ENCODE measurements around the gene ECSIT.

ECSIT gene

GRCh38 chr19:11558881-11559828 lies 30.2 kb upstream of the ECSIT start, which contains the start of gene ELOF1:
Gene ELOF1, minus strand, starts transcription at chr19:11559230. Its CDS starts 4,883 bp downstream, at chr19:11554347.
- H3K27ac ChIP-seq: peak within 1 kb of the TSS; percentile 70 to 85
- no peaks in the 10 kb centered on the region for H3K9me3 ChIP-seq
- no peaks in the 10 kb centered on the region for H3K27me3 ChIP-seq
- peak in 1 of 2 experiments; percentile 22 for TF ChIP-seq CTCF (IDR thresholded peaks at IDR 0.05)
- DNase-seq: peak; percentile 98 to 99
- intact Hi-C loops (cut with DNase I; ENCODE audit: low total_unique reads): no loop called here
- H3K36me3 ChIP-seq: peaks cover 3 to 23% (median 6%) of the 10 kb centered on the region in 3 donors
- peak within 1 kb of the TSS; percentile 64 to 95 for H3K4me3 ChIP-seq
- H3K4me1 ChIP-seq: peaks cover 5 to 41% (median 30%) of the 10 kb centered on the region in 4 donors

DNA sequence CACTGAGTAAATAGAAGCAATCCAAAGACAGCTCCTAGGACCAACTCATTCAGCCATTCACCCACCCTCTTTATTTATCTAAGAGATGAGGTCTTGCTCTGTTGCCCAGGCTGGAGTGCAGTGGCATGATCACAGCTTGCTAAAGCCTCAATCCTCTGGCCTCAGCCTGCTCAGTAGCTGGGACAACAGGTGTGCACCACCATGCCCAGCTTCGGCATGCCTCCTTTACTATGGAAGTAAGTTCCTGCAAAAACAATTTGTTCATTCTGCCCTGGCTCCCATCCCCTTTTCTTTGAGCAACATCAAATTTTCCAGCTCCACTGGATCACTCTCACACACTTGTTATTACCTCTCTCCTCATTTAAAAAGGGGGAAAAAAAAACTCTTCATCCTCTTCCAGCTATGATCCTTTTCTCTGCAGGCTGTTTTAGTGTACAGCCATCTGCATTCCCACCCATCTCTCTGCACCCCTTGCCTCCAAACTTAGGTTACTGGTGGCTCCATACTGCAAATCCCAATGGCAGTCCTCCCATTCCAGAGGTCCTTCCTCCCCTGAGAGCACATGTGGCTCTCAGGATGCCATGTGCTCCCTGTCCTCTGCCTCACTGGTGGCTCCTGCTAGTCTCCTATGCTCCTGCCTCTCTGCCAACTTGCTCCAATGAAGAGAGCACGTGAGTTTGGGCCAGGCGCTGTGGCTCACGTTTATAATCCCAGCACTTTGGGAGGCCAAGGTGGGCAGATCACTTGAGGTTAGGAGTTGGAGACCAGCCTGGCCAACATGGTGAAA lies 27.9 kb upstream of the ECSIT start:
- Histone ChIP-seq H3K4me3 (no peak overlapping the region), H3K36me3 (peaks cover 10 to 43% (median 22%) of the 10 kb centered on the region in 3 donors)

DNA sequence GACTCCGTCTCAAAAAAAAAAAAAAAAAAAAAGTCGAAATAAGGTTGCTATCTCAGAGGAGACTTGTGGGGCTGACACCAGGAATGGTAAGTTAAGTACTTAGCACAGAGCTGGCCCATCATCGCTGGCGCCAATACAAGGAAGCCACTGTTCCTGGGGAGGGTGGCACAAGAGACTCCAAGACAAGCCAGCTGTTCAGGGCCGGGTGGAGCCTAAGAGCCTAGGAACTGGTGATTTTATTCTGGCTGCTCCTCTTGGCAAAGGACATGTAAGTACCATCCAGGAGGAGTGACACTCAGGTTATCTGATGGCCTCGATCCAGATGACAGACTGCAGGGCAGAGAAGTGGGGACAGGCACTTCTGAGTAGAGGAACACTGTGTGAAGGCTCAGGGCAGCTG lies 26.3 kb upstream of the ECSIT start:
- peaks cover 5 to 58% (median 45%) of the 10 kb centered on the region in 4 donors for H3K4me1 ChIP-seq
- no peak for DNase-seq

More for the DNA sequence above, 27.9 kb upstream of the ECSIT start:
- H3K27ac ChIP-seq: no peak overlapping the region
- no peak for DNase-seq
- H3K9me3 ChIP-seq: no peaks in the 10 kb centered on the region
- TF ChIP-seq CTCF (IDR thresholded peaks at IDR 0.05): no peak
- intact Hi-C loops (cut with DNase I; ENCODE audit: low total_unique reads): no loop called here
- H3K4me1 ChIP-seq: peaks cover 5 to 49% (median 38%) of the 10 kb centered on the region in 4 donors
- H3K27me3 ChIP-seq: no peaks in the 10 kb centered on the region

DNA sequence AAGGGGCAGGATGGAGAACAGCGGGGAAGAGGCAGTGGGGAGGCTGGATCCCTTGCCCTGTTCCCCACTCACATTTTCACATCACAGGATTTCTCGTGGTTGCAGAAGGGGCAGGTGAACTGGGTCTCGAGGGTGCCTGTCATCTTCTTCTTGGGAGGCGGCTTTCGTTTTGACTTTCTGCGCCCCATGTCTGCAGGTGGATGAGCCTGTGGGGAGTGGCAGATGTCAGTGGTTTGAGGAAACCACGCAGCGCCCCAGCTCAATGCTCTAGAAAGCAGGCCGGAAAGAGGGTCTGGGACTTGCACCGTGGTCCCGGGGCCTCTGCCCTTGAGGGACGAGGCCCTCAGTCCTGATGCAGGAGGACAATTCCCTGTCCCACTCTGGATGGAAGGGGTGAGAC lies 25.2 kb upstream of the ECSIT start:
- no peak overlapping the region for H3K4me3 ChIP-seq
- no peak overlapping the region for H3K27ac ChIP-seq
- H3K4me1 ChIP-seq: peaks cover 0 to 61% (median 39%) of the 10 kb centered on the region in 4 donors
- TF ChIP-seq CTCF (IDR thresholded peaks at IDR 0.05): no peak
- H3K27me3 ChIP-seq: no peaks in the 10 kb centered on the region
- DNase-seq: no peak
- H3K9me3 ChIP-seq: no peaks in the 10 kb centered on the region
- intact Hi-C loops (cut with DNase I; ENCODE audit: low total_unique reads): no loop called here
- peaks cover 24 to 56% (median 36%) of the 10 kb centered on the region in 3 donors for H3K36me3 ChIP-seq

More for the DNA sequence above, 26.3 kb upstream of the ECSIT start:
- Histone ChIP-seq H3K27me3 (no peaks in the 10 kb centered on the region), H3K36me3 (peaks cover 14 to 45% (median 25%) of the 10 kb centered on the region in 3 donors), H3K4me3 (no peak overlapping the region), H3K9me3 (no peaks in the 10 kb centered on the region), H3K27ac (no peak overlapping the region)
- no peak for TF ChIP-seq CTCF (IDR thresholded peaks at IDR 0.05)
- intact Hi-C loops (cut with DNase I; ENCODE audit: low total_unique reads): no loop called here

DNA sequence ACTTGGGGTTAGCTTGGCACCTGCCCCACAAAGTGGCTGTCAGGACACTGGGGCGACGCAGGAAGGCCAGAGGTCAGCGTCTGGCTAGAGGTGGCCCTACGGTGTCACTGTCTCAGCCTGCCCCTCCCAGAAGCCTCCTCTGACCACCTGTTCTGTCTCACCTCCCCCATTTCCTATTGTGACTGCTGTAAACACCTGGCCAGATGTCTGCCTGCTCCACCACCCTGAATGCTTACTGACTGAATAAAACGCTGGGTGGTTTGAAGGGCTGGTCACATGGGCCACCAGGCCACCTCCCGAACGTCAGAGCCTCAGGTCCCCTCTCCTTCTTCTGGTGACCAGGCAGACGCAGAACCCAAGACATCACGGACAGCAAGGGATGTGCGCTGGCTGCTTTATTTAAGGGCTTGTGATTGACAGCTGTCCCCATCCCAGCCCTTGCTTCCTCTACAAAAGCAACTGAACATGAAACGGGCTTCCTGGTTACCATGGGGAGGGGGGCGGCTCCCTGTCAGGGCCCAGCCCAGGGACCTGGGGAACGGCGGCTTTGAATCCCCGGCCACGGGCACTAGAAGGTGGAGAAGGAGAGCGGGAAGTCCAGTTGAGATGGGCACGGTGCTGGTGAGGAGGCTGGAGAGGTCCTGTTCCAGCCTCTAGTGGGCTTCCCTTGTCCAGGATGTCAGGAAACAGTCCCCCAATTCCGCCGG lies 23.9 kb upstream of the ECSIT start:
- H3K36me3 ChIP-seq: peaks cover 38 to 69% (median 50%) of the 10 kb centered on the region in 3 donors
- DNase-seq: no peak
- peak overlapping the region; percentile 93 to 95 for H3K27ac ChIP-seq
- TF ChIP-seq CTCF (IDR thresholded peaks at IDR 0.05): no peak
- H3K4me1 ChIP-seq: peaks cover 0 to 54% (median 31%) of the 10 kb centered on the region in 4 donors
- intact Hi-C loops (cut with DNase I; ENCODE audit: low total_unique reads): no loop called here
- H3K9me3 ChIP-seq: no peaks in the 10 kb centered on the region
- H3K27me3 ChIP-seq: no peaks in the 10 kb centered on the region
- no peak overlapping the region for H3K4me3 ChIP-seq

All from tibial artery (tissue), 4 donors.